OCI-LY1 (cell line): Measurements from ENCODE around the gene HBG2.

ENCODE experiments used
- H2AFZ ChIP-seq: fragments of 200-600 bp; sonication (generic), shearing (Covaris generic); 2 replicates; pipeline ENCODE4 v1.6.0; 2014; ENCODE audit warnings: antibody characterized with exemption, mild to moderate bottlenecking, low read length
- H3F3A ChIP-seq: fragments of 200-600 bp; sonication (generic), shearing (Covaris generic); 2 replicates; pipeline ENCODE4 v1.6.0; 2014; ENCODE audit warnings: mild to moderate bottlenecking, antibody characterized with exemption, low read length, moderate library complexity; ENCODE audit not compliant: insufficient read depth
- H3K27ac ChIP-seq: fragments of 200-600 bp; sonication (generic); 2 replicates; pipeline ENCODE4 v1.5.1; 2014; ENCODE audit warnings: low read length, mixed run types, mild to moderate bottlenecking, low read depth; ENCODE audit not compliant: poor library complexity, severe bottlenecking
- H3K27me3 ChIP-seq: fragments of 200-600 bp; sonication (generic); 2 replicates; pipeline ENCODE4 v1.6.0; 2014; ENCODE audit warnings: antibody characterized with exemption, mild to moderate bottlenecking, low read length, moderate library complexity; ENCODE audit not compliant: insufficient read depth
- H3K36me3 ChIP-seq: fragments of 200-600 bp; sonication (generic); 2 replicates; pipeline ENCODE4 v1.6.1; 2014; ENCODE audit warnings: mild to moderate bottlenecking, antibody characterized with exemption, low read length, moderate library complexity, mixed read lengths; ENCODE audit not compliant: insufficient read depth
- H3K4me1 ChIP-seq: fragments of 200-600 bp; sonication (generic); 2 replicates; pipeline ENCODE4 v1.5.1; 2014; ENCODE audit warnings: mild to moderate bottlenecking, low read length, moderate library complexity; ENCODE audit not compliant: insufficient read depth, severe bottlenecking
- H3K4me2 ChIP-seq: fragments of 200-600 bp; sonication (generic), shearing (Covaris generic); 2 replicates; pipeline ENCODE4 v1.6.1; 2014; ENCODE audit warnings: low read length
- H3K4me3 ChIP-seq: fragments of 200-600 bp; sonication (generic); 2 replicates; pipeline ENCODE4 v1.5.1; 2014; ENCODE audit warnings: low read length, low read depth, mild to moderate bottlenecking, mixed read lengths; ENCODE audit not compliant: poor library complexity, severe bottlenecking
- H3K79me2 ChIP-seq: fragments of 200-600 bp; shearing (Covaris generic); 2 replicates; pipeline ENCODE4 v1.6.1; 2016; ENCODE audit warnings: mixed run types, low read length, mixed read lengths; ENCODE audit not compliant: insufficient read depth
- H3K9ac ChIP-seq: fragments of 200-600 bp; sonication (generic), shearing (Covaris generic); 2 replicates; pipeline ENCODE4 v1.6.1; 2014; ENCODE audit warnings: mild to moderate bottlenecking, low read length, mixed read lengths
- H3K9me2 ChIP-seq: fragments of 200-600 bp; sonication (generic), shearing (Covaris generic); 2 replicates; pipeline ENCODE4 v1.6.1; 2014; ENCODE audit warnings: low read depth, mild to moderate bottlenecking, low read length, mixed read lengths
- H3K9me3 ChIP-seq: fragments of 200-600 bp; shearing (Covaris generic); 2 replicates; pipeline ENCODE4 v1.6.1; 2014; ENCODE audit warnings: low read length, mixed read lengths
- H4K20me1 ChIP-seq: fragments of 200-600 bp; sonication (generic), shearing (Covaris generic); 2 replicates; pipeline ENCODE4 v1.6.0; 2016; ENCODE audit warnings: mild to moderate bottlenecking, low read length; ENCODE audit not compliant: insufficient read depth
- EZH2 ChIP-seq: fragments of 200-600 bp; sonication (generic), shearing (Covaris generic); IDR thresholded peaks from 2 replicates; pipeline ENCODE4 v1.8.0; 2017; ENCODE audit warnings: borderline replicate concordance, mixed run types, mild to moderate bottlenecking, antibody characterized with exemption, low read length, moderate library complexity, mixed read lengths
- TF ChIP-seq, protein P1 (sequence below): fragments of 200-600 bp; sonication (generic), shearing (Covaris generic); IDR thresholded peaks from 2 replicates; pipeline ENCODE4 v1.5.1; 2017; ENCODE audit warnings: mild to moderate bottlenecking, antibody characterized with exemption, low read length, moderate library complexity, mixed read lengths

Gene HBG2

DNA sequence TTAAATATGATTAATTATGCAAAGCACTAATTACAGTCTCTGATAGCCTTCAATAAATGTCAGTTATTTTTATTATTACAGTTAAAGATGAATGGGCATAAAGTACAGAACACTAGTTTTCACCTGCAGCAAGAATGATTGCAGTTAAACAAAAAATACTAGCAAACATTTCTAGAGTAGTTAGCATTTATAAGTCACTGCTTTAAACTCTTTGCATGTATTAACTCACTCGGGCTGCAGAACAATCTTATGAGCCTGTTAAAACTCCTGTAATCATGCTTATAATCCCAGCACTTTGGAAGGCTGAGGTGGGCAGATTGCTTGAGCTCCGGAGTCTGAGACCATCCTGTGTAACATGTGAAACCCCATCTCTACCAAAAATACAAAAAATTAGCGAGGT lies 32.3 kb upstream of the HBG2 start:
- no peaks in the 10 kb centered on the region for H3K36me3 ChIP-seq

DNA sequence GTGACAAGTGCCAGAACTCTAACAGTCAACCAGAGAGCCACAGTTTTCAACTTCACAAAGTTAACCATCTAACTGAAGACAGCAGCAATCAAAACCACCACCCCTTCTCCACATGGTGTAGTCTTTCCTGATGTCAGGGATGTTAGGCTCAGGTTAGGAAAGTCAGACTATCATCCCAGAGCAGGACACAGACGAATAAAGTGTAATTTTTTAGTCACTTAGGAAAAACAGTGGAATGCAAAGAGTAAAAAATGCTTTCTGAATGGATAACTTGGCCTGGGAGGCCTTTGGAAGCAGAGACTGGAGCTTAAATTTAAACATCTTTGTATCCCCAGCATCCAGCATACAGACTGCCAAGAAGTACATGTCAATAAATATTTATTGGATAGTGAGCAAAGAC lies 31.8 kb upstream of the HBG2 start:
- no peak overlapping the region for H3K4me3 ChIP-seq
- H2AFZ ChIP-seq = no peak overlapping the region
- H3K9me3 ChIP-seq = no peaks in the 10 kb centered on the region
- H3K36me3 ChIP-seq = no peaks in the 10 kb centered on the region
- H3K9me2 ChIP-seq = no peaks in the 10 kb centered on the region
- H3K27ac ChIP-seq = no peak overlapping the region
- TF ChIP-seq EZH2 = no peak
- TF ChIP-seq, protein P1, sequence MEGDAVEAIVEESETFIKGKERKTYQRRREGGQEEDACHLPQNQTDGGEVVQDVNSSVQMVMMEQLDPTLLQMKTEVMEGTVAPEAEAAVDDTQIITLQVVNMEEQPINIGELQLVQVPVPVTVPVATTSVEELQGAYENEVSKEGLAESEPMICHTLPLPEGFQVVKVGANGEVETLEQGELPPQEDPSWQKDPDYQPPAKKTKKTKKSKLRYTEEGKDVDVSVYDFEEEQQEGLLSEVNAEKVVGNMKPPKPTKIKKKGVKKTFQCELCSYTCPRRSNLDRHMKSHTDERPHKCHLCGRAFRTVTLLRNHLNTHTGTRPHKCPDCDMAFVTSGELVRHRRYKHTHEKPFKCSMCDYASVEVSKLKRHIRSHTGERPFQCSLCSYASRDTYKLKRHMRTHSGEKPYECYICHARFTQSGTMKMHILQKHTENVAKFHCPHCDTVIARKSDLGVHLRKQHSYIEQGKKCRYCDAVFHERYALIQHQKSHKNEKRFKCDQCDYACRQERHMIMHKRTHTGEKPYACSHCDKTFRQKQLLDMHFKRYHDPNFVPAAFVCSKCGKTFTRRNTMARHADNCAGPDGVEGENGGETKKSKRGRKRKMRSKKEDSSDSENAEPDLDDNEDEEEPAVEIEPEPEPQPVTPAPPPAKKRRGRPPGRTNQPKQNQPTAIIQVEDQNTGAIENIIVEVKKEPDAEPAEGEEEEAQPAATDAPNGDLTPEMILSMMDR = no peak
- H3K79me2 ChIP-seq = no peaks in the 10 kb centered on the region
- H3F3A ChIP-seq = no peaks in the 10 kb centered on the region
- no peak overlapping the region for H3K4me2 ChIP-seq
- H3K9ac ChIP-seq = no peak overlapping the region
- no peaks in the 10 kb centered on the region for H3K27me3 ChIP-seq
- H4K20me1 ChIP-seq = no peaks in the 10 kb centered on the region
- no peaks in the 10 kb centered on the region for H3K4me1 ChIP-seq

More for the DNA sequence above, 32.3 kb upstream of the HBG2 start:
- H3K9ac ChIP-seq = no peak overlapping the region
- TF ChIP-seq, protein P1 = no peak
- TF ChIP-seq EZH2 = no peak
- no peaks in the 10 kb centered on the region for H3K9me3 ChIP-seq
- no peaks in the 10 kb centered on the region for H3K27me3 ChIP-seq
- H3K79me2 ChIP-seq = no peaks in the 10 kb centered on the region
- no peak overlapping the region for H3K27ac ChIP-seq
- H4K20me1 ChIP-seq = no peaks in the 10 kb centered on the region
- H3F3A ChIP-seq = no peaks in the 10 kb centered on the region
- no peaks in the 10 kb centered on the region for H3K9me2 ChIP-seq
- no peaks in the 10 kb centered on the region for H3K4me1 ChIP-seq
- no peak overlapping the region for H3K4me3 ChIP-seq
- no peak overlapping the region for H2AFZ ChIP-seq
- no peak overlapping the region for H3K4me2 ChIP-seq

DNA sequence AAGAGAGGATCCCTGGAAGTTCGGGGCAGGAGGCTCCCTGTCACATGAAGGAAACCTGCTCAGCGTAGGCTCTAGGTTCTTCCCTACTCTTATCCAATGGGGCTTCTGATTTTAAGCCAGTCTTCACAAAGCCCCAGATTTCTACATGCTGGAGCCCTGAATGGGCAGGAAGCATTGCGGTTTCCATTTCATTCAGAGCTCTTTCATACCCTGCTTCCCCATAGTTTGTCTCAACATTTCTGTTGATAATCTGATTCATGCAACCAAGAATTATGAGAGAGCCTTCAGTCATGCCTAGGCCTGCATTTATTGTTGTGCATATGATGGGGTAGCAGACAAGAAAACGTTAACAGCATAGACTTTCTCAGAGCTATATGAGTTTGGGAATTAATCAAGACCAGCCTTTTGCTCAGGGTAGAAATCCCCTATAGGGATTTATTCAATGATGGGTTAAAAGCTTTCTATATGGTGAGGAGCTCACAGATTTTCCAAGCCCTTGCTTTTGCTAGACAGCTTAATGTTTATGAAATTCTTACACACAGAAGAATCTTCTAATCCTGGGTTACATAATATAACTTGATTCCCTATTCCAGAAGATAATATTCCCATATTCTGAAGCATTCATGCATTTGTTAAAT lies 31.2 kb upstream of the HBG2 start:
- H3K4me2 ChIP-seq = no peak overlapping the region
- TF ChIP-seq, protein P1 = no peak
- no peak for TF ChIP-seq EZH2
- H3K36me3 ChIP-seq = no peaks in the 10 kb centered on the region
- H3K27ac ChIP-seq = no peak overlapping the region
- no peaks in the 10 kb centered on the region for H3F3A ChIP-seq
- no peaks in the 10 kb centered on the region for H3K4me1 ChIP-seq
- H3K9me2 ChIP-seq = no peaks in the 10 kb centered on the region
- H4K20me1 ChIP-seq = no peaks in the 10 kb centered on the region
- H3K9me3 ChIP-seq = no peaks in the 10 kb centered on the region
- H3K27me3 ChIP-seq = no peaks in the 10 kb centered on the region
- no peak overlapping the region for H3K4me3 ChIP-seq
- H2AFZ ChIP-seq = no peak overlapping the region
- no peak overlapping the region for H3K9ac ChIP-seq
- no peaks in the 10 kb centered on the region for H3K79me2 ChIP-seq
